Erythroblast (primary cell): ENCODE measurements around the gene CDH9.

ENCODE experiments used
- GATA1 ChIP-seq: IDR thresholded peaks from 2 replicates; pipeline ENCODE4 v1.6.1; 2011; ENCODE audit warnings: low read depth, mild to moderate bottlenecking, control low read depth, low read length, moderate library complexity
- POLR2A ChIP-seq: IDR thresholded peaks from 2 replicates; pipeline ENCODE4 v1.6.1; 2011; ENCODE audit warnings: mild to moderate bottlenecking, low read length

- TF ChIP-seq POLR2A, result no peak
- no peak for TF ChIP-seq GATA1
These were observed 166.0 kb downstream of the CDH9 start for GRCh38 chr5:26872337-26872736.
